Eye (tissue), 1 donor: Measurements from ENCODE around the gene GRAMD1B.

Experiments
- DNase-seq: peaks from one replicate; pipeline ENCODE4 v3.0.0-alpha.2; 2015

Gene GRAMD1B

GRCh38 chr11:123594921-123595320, 164.9 kb downstream of the GRAMD1B start:
- DNase-seq = no peak

- DNase-seq = no peak
Observed at GRCh38 chr11:123597859-123598258, 167.8 kb downstream of the GRAMD1B start.

DNA sequence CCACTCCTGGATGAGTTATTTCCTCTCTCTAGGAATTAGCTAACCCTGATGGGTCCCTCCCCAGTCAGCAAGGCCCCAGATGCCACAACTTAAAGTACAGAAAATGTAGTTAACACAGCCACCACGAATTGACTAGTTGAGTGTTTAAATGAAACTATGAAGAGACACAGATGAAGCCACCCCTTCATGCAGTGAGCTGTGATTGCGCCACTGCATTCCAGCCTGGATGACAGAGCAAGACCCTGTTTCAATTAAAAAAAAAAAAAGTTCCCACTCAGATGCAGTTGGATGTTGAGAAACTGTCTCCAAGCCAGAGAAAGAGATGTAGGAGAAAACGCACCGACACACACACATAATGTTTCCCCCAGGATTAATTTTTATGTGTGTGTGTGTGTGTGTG, 171.1 kb downstream of the GRAMD1B start:
- DNase-seq = no peak

DNA sequence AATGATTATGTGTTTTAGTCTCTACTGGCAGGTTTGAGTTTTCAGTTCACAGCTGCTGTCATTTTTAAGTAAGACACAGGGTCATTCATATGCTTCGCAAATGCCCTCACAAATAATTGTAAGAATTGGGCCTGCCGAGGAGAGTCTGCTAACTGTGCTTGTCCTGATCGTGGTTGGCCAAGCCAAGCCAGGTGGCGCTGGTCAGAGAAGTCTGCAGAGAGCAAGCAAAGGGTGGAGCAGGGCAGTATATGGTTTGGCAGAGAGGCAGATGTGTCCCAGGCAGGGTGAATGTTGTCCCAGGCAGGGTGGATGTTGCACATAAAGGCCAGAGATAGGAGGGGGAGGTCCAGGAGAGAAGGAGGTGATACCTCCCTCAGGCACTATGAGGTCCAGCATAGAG, 171.7 kb downstream of the GRAMD1B start:
- no peak for DNase-seq

- DNase-seq = no peak
Observed at GRCh38 chr11:123603666-123604065, 173.6 kb downstream of the GRAMD1B start.

DNA sequence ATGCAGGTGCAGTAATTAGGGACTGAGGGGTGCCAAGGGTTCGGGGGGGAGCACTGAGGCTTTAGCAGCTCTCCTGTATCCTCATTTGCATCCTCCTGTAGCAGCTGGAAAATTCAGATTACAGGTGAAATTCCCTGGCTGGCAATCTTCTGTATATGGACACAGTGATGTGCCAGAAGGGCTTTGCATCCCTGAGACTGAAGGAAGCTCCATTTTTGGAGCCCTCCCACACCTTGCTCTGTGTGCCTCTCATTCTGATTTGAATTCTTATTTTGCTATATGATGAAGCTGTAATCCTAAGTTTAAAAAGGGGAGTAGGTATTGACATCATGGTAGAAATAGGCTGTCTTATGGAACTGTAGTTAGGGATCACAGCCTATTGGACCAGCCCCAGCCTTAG, 177.7 kb downstream of the GRAMD1B start:
- no peak for DNase-seq

DNA sequence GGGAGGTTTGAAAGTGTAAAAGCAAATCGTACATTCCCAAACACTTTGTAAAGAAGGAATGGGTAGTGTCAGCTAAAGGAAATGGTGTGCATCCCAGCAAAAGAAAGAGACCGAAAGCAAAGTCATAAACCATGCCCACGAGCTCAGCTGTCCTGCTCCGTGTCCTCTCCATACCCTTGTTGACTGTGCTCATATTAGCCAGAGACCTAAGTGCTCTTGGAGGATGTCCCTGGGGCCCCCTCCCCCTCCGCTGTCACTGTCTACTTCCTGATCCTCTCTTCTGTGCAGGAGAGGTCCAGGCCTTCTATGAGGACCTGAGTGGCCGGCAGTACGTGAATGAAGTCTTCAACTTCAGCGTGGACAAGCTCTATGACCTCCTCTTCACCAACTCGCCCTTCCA, 178.3 kb downstream of the GRAMD1B start:
- DNase-seq = no peak

DNA sequence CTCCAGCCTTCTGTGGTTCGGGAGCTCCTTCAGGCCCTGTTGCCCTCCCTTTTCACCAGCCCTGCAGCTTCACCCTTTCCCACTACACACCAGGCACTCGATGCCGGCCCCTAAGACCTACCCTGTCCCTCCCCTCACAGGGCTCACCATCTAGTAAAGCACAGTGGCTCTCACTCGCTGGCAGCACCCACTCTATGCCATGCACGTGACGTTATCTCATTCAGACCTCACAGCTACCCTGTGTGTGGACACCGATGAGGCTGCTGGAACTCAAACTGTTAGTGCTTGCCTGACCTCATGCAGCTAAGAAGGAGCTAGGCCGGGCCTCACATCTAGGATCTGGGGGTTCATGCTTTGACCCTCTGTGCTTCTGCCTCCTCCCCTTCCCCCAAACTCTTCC, 178.9 kb downstream of the GRAMD1B start:
- no peak for DNase-seq

- no peak for DNase-seq
Observed at GRCh38 chr11:123611698-123612097, 181.6 kb downstream of the GRAMD1B start.

GRCh38 chr11:123616505-123617198, 186.6 kb downstream of the GRAMD1B start:
- no peak for DNase-seq

DNA sequence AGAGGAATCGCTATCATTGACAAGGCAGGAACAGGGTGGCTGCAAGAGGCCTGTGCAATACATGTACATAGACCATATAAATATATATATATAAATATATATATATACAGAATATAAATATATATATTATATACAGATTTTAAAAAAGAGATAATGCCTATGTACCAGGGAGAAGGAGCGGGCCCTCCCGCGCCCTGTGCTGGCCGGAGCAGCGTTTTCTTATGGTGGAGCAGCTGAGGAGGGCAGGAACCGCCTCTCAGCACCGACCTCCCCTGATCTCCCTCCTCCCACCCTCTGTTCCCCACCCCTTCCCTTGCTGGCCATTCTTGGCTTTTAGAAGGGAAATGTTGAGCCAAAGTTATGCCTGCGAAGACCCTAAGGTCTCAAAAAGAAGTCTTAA, 192.5 kb downstream of the GRAMD1B start:
- no peak for DNase-seq

DNA sequence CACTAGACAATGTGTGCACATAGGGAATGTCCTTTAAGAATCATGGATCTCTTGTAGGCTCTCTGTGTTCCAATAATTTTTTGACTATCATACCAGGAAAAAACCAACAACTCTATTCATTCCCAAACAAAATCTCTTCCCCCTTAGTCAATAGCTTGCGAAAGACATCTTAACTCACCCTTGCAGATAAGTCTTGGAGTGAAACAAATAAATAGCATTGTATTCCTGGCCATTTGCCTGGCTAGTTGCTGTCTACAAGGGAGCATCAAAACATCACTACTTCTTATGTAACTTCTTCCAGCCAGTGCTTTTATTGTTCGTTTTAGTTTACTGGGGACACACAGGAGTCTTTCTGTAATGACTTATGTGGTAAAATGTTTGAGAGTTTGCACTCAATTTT, 194.9 kb downstream of the GRAMD1B start:
- DNase-seq = no peak

- no peak for DNase-seq
Observed at GRCh38 chr11:123628936-123629683, 199.0 kb downstream of the GRAMD1B start.

- DNase-seq = no peak
Observed at GRCh38 chr11:123630126-123630608, 200.1 kb downstream of the GRAMD1B start.

DNA sequence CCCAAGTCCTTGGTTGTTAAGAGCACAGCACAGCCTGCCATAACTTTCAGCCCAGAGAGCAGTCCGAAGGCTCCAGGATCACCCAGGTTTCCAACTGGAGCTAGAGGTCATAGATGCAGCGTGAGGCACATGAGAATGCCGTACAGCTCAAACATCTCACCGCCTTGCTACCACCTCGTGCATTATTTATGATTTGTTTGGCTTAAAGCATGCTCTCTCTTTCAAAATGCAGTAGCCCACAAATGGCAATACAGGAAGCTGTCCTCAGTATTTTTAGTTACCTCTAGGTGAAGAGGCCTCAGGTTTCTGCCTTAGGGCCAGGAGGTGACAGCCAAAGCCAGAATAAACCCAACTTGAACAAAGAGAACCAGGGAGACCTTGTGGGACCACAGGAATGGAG, 210.0 kb downstream of the GRAMD1B start:
- peak; percentile 32 for DNase-seq

DNA sequence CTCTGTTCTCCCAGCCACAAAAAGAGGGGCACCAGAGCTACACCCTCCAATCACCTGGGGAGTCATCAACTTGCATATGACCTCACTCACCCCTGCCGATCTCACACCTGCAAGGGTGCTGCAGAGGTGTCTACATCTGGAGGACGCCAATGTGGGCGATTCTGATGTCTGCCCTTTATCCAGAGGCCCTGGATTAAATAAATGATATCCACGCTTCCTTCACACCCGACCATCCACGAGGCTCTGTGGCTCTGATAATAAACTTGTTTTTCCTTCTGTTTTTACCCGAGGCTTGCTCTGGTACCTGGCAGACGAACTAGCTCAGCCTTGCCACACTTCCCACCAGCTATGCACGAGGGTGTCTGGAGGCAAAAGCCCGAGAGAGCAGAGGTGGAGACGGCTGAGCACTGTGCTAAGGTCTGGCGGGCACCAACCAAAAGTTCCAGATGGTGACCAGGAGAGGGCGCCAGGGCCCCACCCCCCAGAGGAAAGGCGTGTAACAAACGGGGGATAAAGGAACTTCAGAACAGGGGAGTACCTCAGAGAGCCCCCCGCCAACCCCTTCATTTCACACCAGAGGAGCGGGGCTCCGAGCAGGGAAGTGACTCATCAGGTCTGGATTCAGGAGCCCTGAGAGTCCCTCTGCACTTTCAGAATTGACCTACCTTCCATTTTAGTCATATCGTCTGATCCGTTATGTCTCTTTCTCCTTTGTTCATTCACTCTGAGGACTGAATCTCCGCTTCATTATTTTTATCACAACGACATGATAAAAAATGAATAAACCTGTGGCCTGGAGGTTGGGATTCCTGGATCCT, 210.8 kb downstream of the GRAMD1B start:
- DNase-seq = peak; percentile 71

DNA sequence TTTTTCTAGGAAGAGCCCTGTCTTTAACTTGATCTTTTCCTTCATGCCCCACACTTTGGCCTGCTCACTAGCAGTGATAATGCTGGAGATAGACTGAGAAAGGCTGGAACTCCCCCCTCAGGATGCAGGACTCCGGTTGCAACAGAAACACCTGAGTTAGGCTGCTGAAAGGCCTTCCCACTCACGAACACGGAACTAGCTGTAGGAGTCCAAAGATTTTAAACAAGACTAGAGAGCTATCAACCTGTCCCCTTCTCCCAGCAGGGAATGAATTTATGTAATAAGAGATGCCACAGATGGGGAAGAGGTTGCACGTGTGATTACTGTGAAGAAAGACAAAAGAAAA, 211.4 kb downstream of the GRAMD1B start:
- no peak for DNase-seq

- no peak for DNase-seq
Observed at GRCh38 chr11:123642435-123642834, 212.4 kb downstream of the GRAMD1B start.

DNA sequence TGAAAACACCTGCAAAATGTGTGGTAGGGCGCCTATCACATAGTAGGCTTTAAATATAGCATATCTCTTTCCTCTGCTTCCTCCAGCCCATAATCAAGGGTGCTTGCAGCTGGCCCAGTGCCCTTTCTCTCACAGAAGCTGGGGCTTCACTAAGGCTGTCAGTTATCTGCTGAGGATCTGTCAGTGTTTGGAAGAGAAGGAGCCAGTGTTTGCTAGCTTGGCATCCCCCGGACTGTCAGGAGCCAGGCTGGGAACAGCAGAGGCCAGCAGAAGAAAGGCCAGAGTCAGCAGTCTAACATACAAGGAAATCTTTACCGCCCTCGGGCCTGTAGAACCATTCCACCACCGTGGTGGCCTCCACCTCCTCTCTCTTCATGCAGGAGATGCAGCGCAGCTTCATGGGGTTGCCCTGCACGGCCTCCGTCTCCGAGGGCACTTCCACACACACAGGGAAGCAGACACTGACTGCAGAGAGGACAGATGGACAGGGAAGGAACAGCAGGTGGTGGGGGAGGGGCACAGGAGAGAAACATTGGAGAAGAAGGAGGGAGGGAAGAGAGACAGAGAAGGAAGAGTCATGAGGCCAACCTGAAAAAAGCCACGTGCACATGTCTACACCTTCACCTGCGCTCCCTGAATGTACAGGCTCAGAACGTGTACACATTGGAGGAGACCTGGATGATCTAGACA, 215.4 kb downstream of the GRAMD1B start:
- DNase-seq = no peak

DNA sequence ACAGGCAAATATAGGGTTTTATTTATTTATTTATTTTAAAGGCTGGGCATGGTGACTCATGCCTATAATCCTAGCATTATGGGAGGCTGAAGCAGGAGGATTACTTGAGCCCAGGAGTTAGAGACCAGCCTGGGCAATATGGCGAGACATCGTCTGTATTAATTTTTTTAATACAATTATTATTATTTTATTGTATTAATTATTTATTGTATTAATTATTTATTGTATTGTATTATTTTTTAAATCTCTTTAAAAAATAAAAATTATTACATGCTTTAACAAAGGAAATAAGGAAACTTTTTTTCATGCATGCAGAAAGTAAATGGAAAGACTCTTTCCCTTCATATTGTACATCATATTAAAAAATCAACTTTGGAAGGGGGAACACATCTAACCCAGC, 220.8 kb downstream of the GRAMD1B start:
- no peak for DNase-seq

- DNase-seq = no peak
Observed at GRCh38 chr11:123652599-123652998, 222.5 kb downstream of the GRAMD1B start.

GRCh38 chr11:123653483-123653826, 223.4 kb downstream of the GRAMD1B start:
- DNase-seq = no peak
